Heart right ventricle (tissue), 16 donors: ENCODE results near the gene RAB27B. TPM values are rescaled to one million over a fixed set of nuclear protein-coding genes. Genes with fewer than 3 reads are reported as not detected.

Experiments
- ATAC-seq, 8 donors: fragments of 200-7000 bp; cut with Tn5 transposase; one replicate each; pipeline ENCODE4 v1.9.1; 2020; ENCODE audit warnings: mild to moderate bottlenecking in 8 of 8, moderate library complexity in 8 of 8, moderate number of reproducible peaks in 1 of 8
- DNase-seq, 2 donors: peaks; one replicate each; pipeline ENCODE4 v3.0.0-alpha.2; 2020
- H3K27ac ChIP-seq, 10 donors: fragments of 200-600 bp; sonication (generic) in 2 of 10; one replicate each; pipeline versions ENCODE4 v1.5.0 to v1.8.0; 2020 to 2022; ENCODE audit warnings: mild to moderate bottlenecking in 3 of 10
- H3K27me3 ChIP-seq, 7 donors: fragments of 200-600 bp; one replicate each; pipeline ENCODE4 v1.8.0; 2021 to 2022; ENCODE audit warnings: mild to moderate bottlenecking in 2 of 7
- H3K36me3 ChIP-seq, 9 donors: fragments of 200-600 bp; sonication (generic) in 1 of 9; one replicate each; pipeline versions ENCODE4 v1.5.0 to v1.8.0; 2020 to 2022; ENCODE audit warnings: mild to moderate bottlenecking in 2 of 9
- H3K4me1 ChIP-seq, 9 donors: fragments of 200-600 bp; sonication (generic) in 1 of 9; one replicate each; pipeline versions ENCODE4 v1.5.0 to v1.8.0; 2020 to 2022; ENCODE audit warnings: mild to moderate bottlenecking in 4 of 9
- H3K4me3 ChIP-seq, 10 donors: fragments of 200-600 bp; sonication (generic) in 2 of 10; one replicate each; pipeline versions ENCODE4 v1.5.0 to v1.8.0; 2020 to 2022; ENCODE audit warnings: mild to moderate bottlenecking in 7 of 10, moderate library complexity in 2 of 10
- H3K9me3 ChIP-seq, 11 donors: fragments of 200-600 bp in 10 of 11; sonication (generic) in 2 of 11; one replicate each; pipeline versions ENCODE4 v1.5.0 to v1.8.0; 2013 to 2022; ENCODE audit warnings: mild to moderate bottlenecking in 2 of 11, control low read depth in 1 of 11, moderate library complexity in 1 of 11
- CTCF ChIP-seq, 9 donors: fragments of 200-600 bp; sonication (generic) in 2 of 9; IDR thresholded peaks; one replicate each; pipeline versions ENCODE4 v1.5.0 to v1.8.0; 2021 to 2022; ENCODE audit warnings: antibody characterized with exemption in 9 of 9, mild to moderate bottlenecking in 5 of 9, moderate library complexity in 1 of 9
- WGBS, 2 donors: extraction: QIAGEN DNeasy Blood & Tissue Kit; methylation state at CpG; one replicate each; pipeline ENCODE4 v1.1.7; 2013; ENCODE audit warnings: inconsistent platforms in 1 of 2; 5-methylcytosine and 5-hydroxymethylcytosine counted together
- intact Hi-C, 10 donors: fragments of 100-400 bp; cut with DNase I; formaldehyde crosslinking; loops; one replicate each; pipeline versions ENCODE4 v1.11.1 to v1.14.2; 2022
- polyA plus RNA-seq, 2 donors: library from polyadenylated mRNA; stranded (reverse); fragments of 200-250 nt; gene quantifications; one replicate each; pipeline ENCODE4 v1.2.3, GENCODE V29; 2013
- total RNA-seq, 10 donors: library from RNA; stranded (reverse); fragmentation: NEBNext Ultra II Directional in 3 of 10; extraction: Animal tissue kit (Norgen Biotek cat#: 25700) in 3 of 10; gene quantifications; one replicate each; pipeline versions ENCODE4 v1.2.1 to v1.2.4, GENCODE V29; 2021 to 2023
- donor health status: Arrhythmogenic right ventricular cardiomyopathy.
- donor health status: ischemic (EF 13 %, LVEDD 7.1; RV severe dilation, severe dysfunction).
- donor health status: healthy with polysubstance abuse.
- donor health status: DM: no; HTN: yes; CAD: no.
- donor health status: DM: no; HTN: no; CAD: no.
- donor health status: ischemic (EF 25% LVEDD 6.9; RV normal size, moderate dysfunction).
- donor health status: ischemic (EF 25% LVEDD 5.7; RV mildly dilated, moderate dysfunction).
- donor health status: healthy.
- donor health status: DM: yes; HTN: yes; CAD: no.
- donor health status: Ischemic cardiomyopathy.
- donor health status: ischemic (EF 35%, LVEDD 5.7; RV mildly dilated, moderate dysfunction).
- donor health status: nonischemic (EF 11% LVEDD 7.7; RV severe dilation, severe dysfunction).
- donor health status: DM: yes; HTN: yes; CAD: no.
- donor health status: PGD.
- donor health status: ischemic (EF 29% LVEDD 5.4; RV normal size, mild dysfunction).
- donor health status: nonischemic (EF 23%, LVEDD 6.1; RV moderate dilation, normal function).

The RAB27B gene
- total and polyA plus RNA-seq, 12 donors = 0.02 to 0.86 (median 0.07) TPM; not detected in 2

GRCh38 chr18:54802178-54802577, 26.1 kb upstream of the RAB27B start:
- ATAC-seq = no peak
- Histone ChIP-seq H3K27ac (no peak overlapping the region), H3K36me3 (no peaks in the 10 kb centered on the region), H3K27me3 (no peaks in the 10 kb centered on the region), H3K4me3 (no peak overlapping the region), H3K4me1 (no peaks in the 10 kb centered on the region), H3K9me3 (no peaks in the 10 kb centered on the region)
- intact Hi-C loops = no loop called here
- 58% methylated on average over 2 of the region's 2 CpGs for WGBS, 2 donors
- TF ChIP-seq CTCF (IDR thresholded peaks at IDR 0.05) = no peak
- DNase-seq = no peak

DNA sequence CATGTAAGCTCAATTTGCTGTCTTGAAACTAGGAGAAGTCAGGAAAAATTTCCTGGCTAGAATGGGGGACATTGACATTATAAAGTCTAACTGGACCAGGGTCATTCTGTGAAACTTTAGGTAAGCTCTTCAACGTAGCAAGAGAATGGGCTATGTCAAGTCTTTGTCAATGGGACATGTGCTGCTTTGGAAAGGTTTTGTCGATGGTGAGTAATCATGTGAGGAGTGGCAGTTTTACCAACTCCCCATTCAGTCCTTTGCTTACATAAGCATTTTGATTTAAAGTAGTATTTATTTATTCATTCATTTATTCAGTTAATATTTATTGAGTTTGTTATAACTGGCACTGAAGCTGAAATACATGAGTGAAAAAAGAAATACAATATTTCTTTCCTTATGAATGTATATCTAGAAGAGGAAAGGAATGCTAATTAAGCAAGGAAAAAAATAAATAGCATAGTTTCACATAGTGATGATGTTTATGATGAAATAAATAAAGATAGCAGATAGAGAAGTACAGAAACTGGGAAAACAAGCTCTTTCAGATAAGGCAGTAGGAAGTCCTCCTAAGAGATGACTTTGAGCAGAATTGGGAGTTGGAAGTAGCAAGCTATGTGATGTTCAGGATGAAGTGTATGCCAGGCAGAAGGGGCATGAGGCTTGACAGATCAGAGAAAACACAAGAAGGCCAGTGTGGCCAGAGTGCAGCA, 25.4 kb upstream of the RAB27B start:
- H3K9me3 ChIP-seq = no peaks in the 10 kb centered on the region
- no peaks in the 10 kb centered on the region for H3K36me3 ChIP-seq
- intact Hi-C loops = no loop called here
- WGBS, 2 donors = 76 to 80% methylated on average over 2 of the region's 2 CpGs
- H3K4me1 ChIP-seq = no peaks in the 10 kb centered on the region
- TF ChIP-seq CTCF (IDR thresholded peaks at IDR 0.05) = no peak
- DNase-seq (no peak), ATAC-seq (no peak)
- no peaks in the 10 kb centered on the region for H3K27me3 ChIP-seq
- H3K27ac ChIP-seq = no peak overlapping the region
- no peak overlapping the region for H3K4me3 ChIP-seq

DNA sequence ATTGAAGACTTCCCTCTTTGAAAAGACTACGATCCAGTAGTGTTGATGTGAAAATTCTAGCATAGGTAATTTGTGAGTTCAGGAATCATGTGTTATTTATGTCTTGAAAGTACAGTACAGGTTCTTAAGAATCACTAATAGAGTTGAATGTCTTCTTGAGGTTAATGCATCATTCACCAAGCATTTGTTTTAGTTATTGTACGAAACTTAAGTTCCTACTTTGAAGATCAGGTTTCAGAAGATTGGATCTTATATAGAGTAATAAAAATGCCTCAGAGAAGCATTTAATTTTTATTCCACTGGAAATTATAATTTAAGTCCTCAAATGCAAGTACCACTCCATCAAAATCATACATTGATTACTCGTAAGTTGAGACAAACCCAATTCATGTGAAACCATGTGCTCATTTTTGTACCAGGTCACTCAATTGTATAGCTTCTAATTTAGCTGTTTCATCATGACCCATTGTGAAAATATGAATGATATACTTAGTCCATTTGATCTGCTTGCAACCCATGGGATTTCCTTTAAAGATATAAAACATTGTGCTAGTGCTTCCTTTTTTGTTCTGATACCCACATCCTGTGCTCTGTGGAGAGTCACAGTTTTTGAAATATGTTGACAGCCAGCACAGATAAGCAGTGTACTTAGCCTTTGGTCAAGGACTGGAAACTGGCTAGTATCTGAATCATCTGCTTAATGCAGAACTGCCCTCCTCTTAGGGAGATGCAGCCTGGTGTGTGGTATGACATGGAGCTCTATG, 22.5 kb upstream of the RAB27B start:
- Histone ChIP-seq H3K4me3 (no peak overlapping the region), H3K36me3 (no peaks in the 10 kb centered on the region), H3K27ac (no peak overlapping the region), H3K27me3 (no peaks in the 10 kb centered on the region), H3K4me1 (no peaks in the 10 kb centered on the region), H3K9me3 (no peaks in the 10 kb centered on the region)
- DNase-seq = no peak
- intact Hi-C loops = no loop called here
- 68 to 71% methylated on average over 3 of the region's 3 CpGs for WGBS, 2 donors
- ATAC-seq = no peak
- TF ChIP-seq CTCF (IDR thresholded peaks at IDR 0.05) = no peak

GRCh38 chr18:54806526-54806925, 21.8 kb upstream of the RAB27B start:
- Histone ChIP-seq H3K9me3 (no peaks in the 10 kb centered on the region), H3K4me3 (no peak overlapping the region), H3K36me3 (no peaks in the 10 kb centered on the region), H3K4me1 (no peaks in the 10 kb centered on the region), H3K27me3 (no peaks in the 10 kb centered on the region), H3K27ac (no peak overlapping the region)
- DNase-seq (no peak), ATAC-seq (no peak)
- intact Hi-C loops = no loop called here
- no peak for TF ChIP-seq CTCF (IDR thresholded peaks at IDR 0.05)
